Keratinocyte (primary cell): ENCODE results near the gene CES1. TPM values are rescaled to one million over a fixed set of nuclear protein-coding genes. Genes with fewer than 3 reads are reported as not detected.
"Not testable (repeated sequence)": the region's sequence is repeated elsewhere in the genome, so short reads cannot be mapped to it uniquely, and the experiment has no call there.

ENCODE experiments used
- DNase-seq: peaks from one replicate; pipeline ENCODE4 v3.0.0-alpha.2; 2011; ENCODE audit warnings: low read depth, missing footprints, low spot score
- FAIRE-seq: peaks from 2 replicates; lab custom pipeline; 2011; peaks lifted over from hg19 to GRCh38; lab: Jason Lieb, UNC
- H2AFZ ChIP-seq: 2 replicates; pipeline ENCODE4 v1.6.0; 2012; ENCODE audit warnings: low read length, control low read depth, inconsistent platforms; ENCODE audit not compliant: control insufficient read depth
- H3K27ac ChIP-seq: 2 replicates; pipeline ENCODE4 v1.5.1; 2011; ENCODE audit warnings: low read length; ENCODE audit not compliant: control insufficient read depth, insufficient read depth
- H3K27me3 ChIP-seq: 3 replicates; pipeline ENCODE4 v1.6.0; 2011; ENCODE audit warnings: low read length; ENCODE audit not compliant: control insufficient read depth, insufficient read depth; ENCODE audit errors: extremely low read depth
- H3K36me3 ChIP-seq, 2 experiments: 2 replicates in 1 of 2; 3 replicates in 1 of 2; pipeline ENCODE4 v1.5.1; 2011; ENCODE audit warnings: low read length in 2 of 2, mild to moderate bottlenecking in 1 of 2; ENCODE audit not compliant: control insufficient read depth in 2 of 2, insufficient read depth in 2 of 2; ENCODE audit errors: extremely low read depth in 1 of 2
- H3K4me1 ChIP-seq: 3 replicates; pipeline ENCODE4 v1.5.1; 2011; ENCODE audit warnings: low read length; ENCODE audit not compliant: control insufficient read depth, insufficient read depth; ENCODE audit errors: extremely low read depth
- H3K4me2 ChIP-seq: 3 replicates; pipeline ENCODE4 v1.6.0; 2011; ENCODE audit warnings: low read depth, low read length; ENCODE audit not compliant: control insufficient read depth, insufficient read depth; ENCODE audit errors: extremely low read depth
- H3K4me3 ChIP-seq, 3 experiments: fragments of 200-600 bp in 1 of 3; sonication (generic) in 1 of 3; 2 replicates in 2 of 3; 3 replicates in 1 of 3; pipeline ENCODE4 v1.5.1; 2011 to 2016; ENCODE audit warnings: low read length in 3 of 3, mild to moderate bottlenecking in 3 of 3, control low read depth in 2 of 3, inconsistent platforms in 1 of 3, low read depth in 1 of 3, mixed read lengths in 1 of 3, mixed run types in 1 of 3, moderate library complexity in 1 of 3; ENCODE audit not compliant: control insufficient read depth in 2 of 3, insufficient read depth in 2 of 3; ENCODE audit errors: extremely low read depth in 1 of 3
- H3K79me2 ChIP-seq: 2 replicates; pipeline ENCODE4 v1.6.0; 2012; ENCODE audit warnings: low read length; ENCODE audit not compliant: control insufficient read depth, insufficient read depth
- H3K9ac ChIP-seq: 3 replicates; pipeline ENCODE4 v1.6.0; 2011; ENCODE audit warnings: low read length; ENCODE audit not compliant: control insufficient read depth, insufficient read depth; ENCODE audit errors: extremely low read depth
- H3K9me1 ChIP-seq: 3 replicates; pipeline ENCODE4 v1.6.0; 2011; ENCODE audit warnings: low read length; ENCODE audit not compliant: control insufficient read depth, insufficient read depth; ENCODE audit errors: extremely low read depth
- H3K9me3 ChIP-seq: 2 replicates; pipeline ENCODE4 v1.5.1; 2012; ENCODE audit warnings: low read depth, low read length; ENCODE audit not compliant: control insufficient read depth
- H4K20me1 ChIP-seq: 3 replicates; pipeline ENCODE4 v1.6.0; 2011; ENCODE audit warnings: low read length; ENCODE audit not compliant: control insufficient read depth, insufficient read depth; ENCODE audit errors: extremely low read depth
- EZH2 ChIP-seq: IDR thresholded peaks from one replicate; pipeline ENCODE4 v1.6.1; 2012; ENCODE audit warnings: inconsistent platforms, mild to moderate bottlenecking, low read length, moderate library complexity
- dilution Hi-C: fragments of 300-500 bp; cut with MboI; formaldehyde crosslinking; loops from one replicate; pipeline ENCODE4 v1.7.0; 2020; ENCODE audit warnings: low sequenced_read_pairs; ENCODE audit not compliant: extremely low pct_ligation_motif_present
- polyA plus RNA-seq, 5 experiments: library from polyadenylated mRNA; depleted of rRNA in 3 of 5; stranded (reverse) in 3 of 5; stranded (forward) in 1 of 5; unstranded in 1 of 5; fragments of >200 nt; gene quantifications; 1 replicate in 1 of 5; 2 replicates in 3 of 5; 3 replicates in 1 of 5; pipeline versions ENCODE4 v1.2.1 to v1.2.3, GENCODE V29; 2011 to 2012; ENCODE audit warnings: missing spikeins in 2 of 5, low read depth in 1 of 5, low replicate concordance in 1 of 5
- TF ChIP-seq, protein P1 (sequence below), 3 experiments: IDR thresholded peaks in 1 of 3; conservative IDR thresholded peaks in 1 of 3; optimal IDR thresholded peaks in 1 of 3; 2 replicates in 2 of 3; 3 replicates in 1 of 3; pipeline versions ENCODE3 to v1.5.1; 2011; ENCODE audit warnings: low read length in 3 of 3, mild to moderate bottlenecking in 3 of 3, moderate library complexity in 2 of 3, control low read depth in 1 of 3, inconsistent platforms in 1 of 3; ENCODE audit not compliant: insufficient read depth in 2 of 3; ENCODE audit errors: extremely low read depth in 1 of 3

Gene CES1
- polyA plus RNA-seq, 1 donor (not counting 4 experiments of a cell fraction or from before 2014, with no cell fraction given) = 0.10 TPM

DNA sequence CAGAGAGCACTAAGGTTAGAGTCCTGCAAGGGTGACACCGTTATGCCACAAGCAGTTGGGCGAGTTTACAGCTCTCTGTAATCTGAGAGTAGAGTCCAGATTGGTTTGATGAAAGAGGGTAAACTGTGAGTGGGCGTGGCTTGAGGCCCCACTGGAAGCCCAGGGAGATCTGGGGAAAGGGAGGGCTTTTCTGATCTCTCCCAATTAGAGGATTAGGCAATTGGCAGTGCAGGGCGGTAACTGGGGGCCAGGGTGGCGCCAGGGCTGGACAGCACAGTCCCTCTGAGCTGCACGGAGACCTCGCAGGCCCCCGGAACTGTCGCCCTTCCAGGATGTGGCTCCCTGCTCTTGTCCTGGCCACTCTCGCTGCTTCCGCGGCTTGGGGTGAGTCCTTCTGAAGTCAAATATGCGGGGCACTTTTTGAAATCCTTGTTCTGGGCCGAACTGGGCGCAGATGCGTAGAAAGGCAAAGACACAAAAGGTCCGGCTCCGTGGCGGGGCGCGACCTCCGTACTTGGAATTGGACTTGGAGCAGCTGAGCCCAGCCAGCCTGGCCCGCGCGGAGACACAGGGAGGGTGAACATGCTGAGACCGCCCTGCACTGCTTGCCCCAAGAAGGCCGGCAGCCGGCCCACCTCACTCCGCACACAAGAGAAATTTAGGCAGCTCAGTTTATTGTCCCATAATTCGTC, 72.4 kb downstream of the CES1 start:
- no peak for FAIRE-seq
- H3K27ac ChIP-seq = no peak overlapping the region
- dilution Hi-C loops = no loop called here

DNA sequence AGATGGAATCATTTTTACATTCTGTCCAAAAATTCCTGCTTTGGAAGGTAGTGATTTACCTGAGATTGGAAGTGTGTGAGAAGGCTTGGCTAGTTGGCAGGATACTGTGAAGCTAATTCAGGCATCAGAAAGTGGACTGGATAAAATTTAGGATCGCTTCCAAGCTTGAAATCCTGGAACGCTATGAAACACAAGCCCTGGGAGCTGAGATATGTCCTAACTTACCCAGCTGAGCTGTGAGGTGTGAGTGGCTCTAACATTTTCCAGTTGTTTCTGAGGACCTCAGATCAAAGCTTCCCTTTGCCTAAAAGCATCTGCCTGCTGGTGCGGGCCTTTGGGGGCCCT, 73.0 kb downstream of the CES1 start:
- H3K9me1 ChIP-seq, H4K20me1 ChIP-seq, DNase-seq, dilution Hi-C loops, H2AFZ ChIP-seq, H3K79me2 ChIP-seq, H3K4me2 ChIP-seq, H3K4me3 ChIP-seq, H3K36me3 ChIP-seq, FAIRE-seq, H3K4me1 ChIP-seq, H3K9ac ChIP-seq, H3K9me3 ChIP-seq, H3K27me3 ChIP-seq, H3K27ac ChIP-seq: not testable (repeated sequence)

More for the DNA sequence above, 72.4 kb downstream of the CES1 start:
- Histone ChIP-seq H3K9me1 (no peaks in the 10 kb centered on the region), H3K27me3 (no peaks in the 10 kb centered on the region), H3K79me2 (no peaks in the 10 kb centered on the region), H3K9me3 (no peaks in the 10 kb centered on the region), H3K4me1 (peaks cover 3% of the 10 kb centered on the region), H2AFZ (no peak overlapping the region), H3K4me3 (no peak overlapping the region), H3K4me2 (no peak overlapping the region), H4K20me1 (no peaks in the 10 kb centered on the region), H3K9ac (no peak overlapping the region), H3K36me3 (no peaks in the 10 kb centered on the region)
- DNase-seq = no peak
- TF ChIP-seq, protein P1, sequence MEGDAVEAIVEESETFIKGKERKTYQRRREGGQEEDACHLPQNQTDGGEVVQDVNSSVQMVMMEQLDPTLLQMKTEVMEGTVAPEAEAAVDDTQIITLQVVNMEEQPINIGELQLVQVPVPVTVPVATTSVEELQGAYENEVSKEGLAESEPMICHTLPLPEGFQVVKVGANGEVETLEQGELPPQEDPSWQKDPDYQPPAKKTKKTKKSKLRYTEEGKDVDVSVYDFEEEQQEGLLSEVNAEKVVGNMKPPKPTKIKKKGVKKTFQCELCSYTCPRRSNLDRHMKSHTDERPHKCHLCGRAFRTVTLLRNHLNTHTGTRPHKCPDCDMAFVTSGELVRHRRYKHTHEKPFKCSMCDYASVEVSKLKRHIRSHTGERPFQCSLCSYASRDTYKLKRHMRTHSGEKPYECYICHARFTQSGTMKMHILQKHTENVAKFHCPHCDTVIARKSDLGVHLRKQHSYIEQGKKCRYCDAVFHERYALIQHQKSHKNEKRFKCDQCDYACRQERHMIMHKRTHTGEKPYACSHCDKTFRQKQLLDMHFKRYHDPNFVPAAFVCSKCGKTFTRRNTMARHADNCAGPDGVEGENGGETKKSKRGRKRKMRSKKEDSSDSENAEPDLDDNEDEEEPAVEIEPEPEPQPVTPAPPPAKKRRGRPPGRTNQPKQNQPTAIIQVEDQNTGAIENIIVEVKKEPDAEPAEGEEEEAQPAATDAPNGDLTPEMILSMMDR (optimal IDR thresholded peaks at IDR 0.05 in 1 of 3, IDR thresholded peaks at IDR 0.05 in 1 of 3, conservative IDR thresholded peaks at IDR 0.05 in 1 of 3; ENCODE audit: extremely low read depth in 1 of 3, insufficient read depth in 2 of 3, low read length in 3 of 3) = no peak
- TF ChIP-seq EZH2 = no peak

DNA sequence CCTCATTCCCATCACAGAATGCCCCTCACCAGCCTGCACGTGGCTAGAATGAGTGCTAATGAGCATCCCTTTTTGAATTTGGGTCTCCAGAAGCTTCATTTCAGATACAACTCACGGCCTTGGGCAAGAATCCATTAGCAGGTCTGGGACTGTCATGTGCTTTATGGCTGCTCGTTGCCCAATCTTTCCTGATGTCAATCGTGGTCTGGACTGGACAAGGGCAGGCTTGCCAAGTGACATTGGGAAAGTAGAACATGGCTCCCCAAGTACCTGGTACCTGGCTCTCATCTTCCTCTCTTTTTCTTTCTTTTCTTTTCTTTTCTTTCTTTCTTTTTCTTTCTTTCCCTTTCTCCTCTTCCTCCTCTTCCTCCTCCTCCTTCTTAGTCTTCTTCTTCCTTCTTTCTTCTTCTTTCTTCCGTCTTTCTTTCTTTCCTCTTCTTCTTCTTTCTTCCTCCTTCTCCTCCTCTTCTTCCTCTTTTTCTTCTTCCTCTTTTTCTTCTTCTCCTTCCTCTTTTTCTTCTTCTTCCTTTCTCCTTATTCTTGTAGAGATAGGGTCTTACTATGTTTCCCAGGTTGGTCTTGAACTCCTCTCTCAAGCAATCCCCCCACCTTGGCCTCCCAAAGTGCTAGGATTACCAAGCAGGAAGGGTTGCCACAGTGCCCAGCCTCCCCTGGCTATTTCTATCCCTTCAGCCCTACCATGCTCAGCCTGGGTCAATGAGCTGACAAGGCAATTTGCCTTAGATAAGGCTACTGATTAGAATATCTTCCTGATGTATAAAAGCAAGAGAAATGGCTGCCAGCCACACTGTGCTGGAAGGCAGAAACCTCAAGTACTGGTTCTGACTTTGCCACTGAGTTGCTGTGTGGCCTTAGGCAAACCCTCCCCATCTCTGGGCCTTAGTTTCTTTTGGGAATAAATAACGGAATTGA, 75.0 kb downstream of the CES1 start:
- H3K9me1 ChIP-seq, H3K27me3 ChIP-seq, H3K79me2 ChIP-seq, H3K9ac ChIP-seq, H3K36me3 ChIP-seq, DNase-seq, H3K9me3 ChIP-seq, H3K4me2 ChIP-seq, H3K4me1 ChIP-seq, H4K20me1 ChIP-seq, FAIRE-seq, H2AFZ ChIP-seq, H3K27ac ChIP-seq, H3K4me3 ChIP-seq, dilution Hi-C loops: not testable (repeated sequence)
